LNCaP clone FGC (cell line): Measurements from ENCODE around the gene CYS1.

ENCODE experiments used
- DNase-seq: peaks from one replicate; pipeline ENCODE4 v3.0.0-alpha.2; 2011; ENCODE audit warnings: low read depth
- H3K4me3 ChIP-seq: 2 replicates; pipeline ENCODE4 v1.5.1; 2011; ENCODE audit warnings: mild to moderate bottlenecking, low read depth, low read length, control low read depth
- TF ChIP-seq, protein P1 (sequence below): IDR thresholded peaks from 2 replicates; pipeline ENCODE4 v1.5.1; 2012; ENCODE audit warnings: mild to moderate bottlenecking; ENCODE audit not compliant: control insufficient read depth, insufficient read depth; ENCODE audit errors: extremely low read depth

Gene CYS1

DNA sequence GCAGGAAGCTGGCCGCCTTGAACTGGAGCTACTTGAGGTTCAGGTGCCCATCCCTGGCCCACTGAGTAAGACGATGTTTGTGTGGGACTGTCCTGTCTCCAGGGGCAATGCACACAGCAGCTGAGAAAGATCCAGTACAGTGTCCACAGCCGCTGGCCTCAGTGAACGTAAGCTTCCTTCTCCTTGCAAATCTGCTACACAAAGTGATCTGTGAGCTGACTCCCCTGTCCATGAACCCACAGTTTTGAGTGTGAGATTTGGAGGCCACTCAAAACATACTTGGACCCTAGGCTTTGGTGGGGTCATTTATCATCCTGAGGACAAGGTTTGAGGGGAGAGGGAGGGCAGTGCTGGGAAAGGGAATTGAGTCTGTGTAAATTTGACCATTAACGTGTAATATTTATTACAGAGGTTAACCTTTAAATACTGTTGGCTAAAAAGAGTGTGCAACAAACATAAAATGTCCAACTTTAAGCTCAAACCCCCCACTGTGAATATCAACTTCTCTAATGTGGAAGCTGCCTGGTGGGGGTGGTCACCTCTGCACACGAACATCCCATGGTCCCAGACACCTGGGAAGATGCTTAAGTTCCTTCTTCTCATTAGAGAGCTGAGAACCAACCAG is 4.9 kb upstream of the CYS1 start:
- no peak overlapping the region for H3K4me3 ChIP-seq
- TF ChIP-seq, protein P1, sequence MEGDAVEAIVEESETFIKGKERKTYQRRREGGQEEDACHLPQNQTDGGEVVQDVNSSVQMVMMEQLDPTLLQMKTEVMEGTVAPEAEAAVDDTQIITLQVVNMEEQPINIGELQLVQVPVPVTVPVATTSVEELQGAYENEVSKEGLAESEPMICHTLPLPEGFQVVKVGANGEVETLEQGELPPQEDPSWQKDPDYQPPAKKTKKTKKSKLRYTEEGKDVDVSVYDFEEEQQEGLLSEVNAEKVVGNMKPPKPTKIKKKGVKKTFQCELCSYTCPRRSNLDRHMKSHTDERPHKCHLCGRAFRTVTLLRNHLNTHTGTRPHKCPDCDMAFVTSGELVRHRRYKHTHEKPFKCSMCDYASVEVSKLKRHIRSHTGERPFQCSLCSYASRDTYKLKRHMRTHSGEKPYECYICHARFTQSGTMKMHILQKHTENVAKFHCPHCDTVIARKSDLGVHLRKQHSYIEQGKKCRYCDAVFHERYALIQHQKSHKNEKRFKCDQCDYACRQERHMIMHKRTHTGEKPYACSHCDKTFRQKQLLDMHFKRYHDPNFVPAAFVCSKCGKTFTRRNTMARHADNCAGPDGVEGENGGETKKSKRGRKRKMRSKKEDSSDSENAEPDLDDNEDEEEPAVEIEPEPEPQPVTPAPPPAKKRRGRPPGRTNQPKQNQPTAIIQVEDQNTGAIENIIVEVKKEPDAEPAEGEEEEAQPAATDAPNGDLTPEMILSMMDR, result no peak
- DNase-seq, result no peak

DNA sequence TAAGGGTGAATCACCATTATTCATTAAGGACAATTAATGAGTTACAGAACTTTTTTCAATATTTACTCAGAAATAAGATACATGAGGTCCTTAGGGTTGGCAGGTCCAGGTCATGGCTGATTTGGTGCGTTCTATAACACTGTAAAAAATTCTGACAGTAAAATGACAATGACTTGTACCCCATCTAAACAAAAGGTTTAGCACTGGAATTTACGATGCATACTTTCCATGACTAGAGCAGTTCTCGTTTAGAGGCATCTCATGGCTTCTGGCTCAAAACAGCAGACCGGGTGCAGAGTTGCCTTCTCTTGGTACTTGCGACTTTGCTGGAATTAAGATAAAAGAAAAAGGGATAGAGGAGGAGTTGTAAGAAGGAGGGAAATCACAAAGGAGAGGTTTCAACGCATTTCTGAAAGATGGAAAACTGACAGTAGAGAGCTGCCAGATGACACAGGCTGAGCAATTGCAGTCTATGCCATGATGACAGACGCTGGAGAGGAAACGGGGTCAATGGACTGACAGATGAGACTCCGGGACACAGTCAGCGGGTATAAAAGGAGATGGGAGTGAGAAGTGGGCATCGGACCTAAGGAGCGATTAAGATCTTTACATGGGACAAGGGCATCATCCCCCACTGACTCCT is 4.1 kb upstream of the CYS1 start:
- no peak for DNase-seq
- TF ChIP-seq, protein P1, result no peak
- H3K4me3 ChIP-seq, result no peak overlapping the region

DNA sequence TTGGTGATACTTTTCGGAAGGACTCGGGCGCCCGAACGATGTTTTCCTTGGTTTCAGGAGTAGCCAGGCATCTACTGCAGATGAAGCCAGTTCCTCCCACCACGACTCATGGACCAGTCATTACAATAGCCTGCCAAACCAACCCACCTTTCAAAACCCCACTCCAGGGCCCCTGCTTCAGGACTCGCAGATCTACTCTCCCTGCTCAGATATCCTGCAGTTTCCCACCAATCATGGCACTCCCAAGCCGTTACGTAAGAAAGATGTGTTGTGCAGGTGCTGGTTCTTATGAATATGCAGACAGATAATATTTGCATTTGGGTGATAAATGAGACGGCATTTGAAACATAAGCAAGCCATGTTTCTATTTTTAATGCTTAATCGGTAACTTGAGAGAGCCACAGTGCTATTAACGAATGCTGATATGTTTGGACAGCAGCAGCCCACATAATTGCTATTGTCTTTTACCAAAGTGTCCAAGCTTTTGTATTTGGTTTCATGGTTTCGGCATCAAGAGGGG is 3.5 kb upstream of the CYS1 start:
- TF ChIP-seq, protein P1, result no peak
- no peak for DNase-seq
- no peak overlapping the region for H3K4me3 ChIP-seq

DNA sequence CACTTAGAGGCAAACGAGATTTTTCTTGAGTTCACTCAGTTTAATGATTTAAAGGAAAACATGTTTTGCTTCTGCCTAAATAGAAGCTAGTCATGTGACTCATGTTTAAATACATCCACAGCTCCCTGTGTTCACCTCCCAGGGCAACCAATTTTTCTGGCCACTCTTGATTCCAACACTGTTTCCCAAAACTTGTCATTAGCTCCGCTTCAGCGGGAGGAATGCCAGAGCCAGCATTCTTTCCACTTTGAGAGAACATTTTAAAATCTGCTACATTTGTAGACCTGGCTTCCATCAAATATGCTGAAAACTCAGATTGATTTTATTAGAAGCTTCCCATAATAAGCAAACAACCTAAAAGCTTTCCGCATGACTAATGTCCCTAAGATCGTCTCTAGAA is 2.8 kb upstream of the CYS1 start:
- no peak overlapping the region for H3K4me3 ChIP-seq
- TF ChIP-seq, protein P1, result no peak
- DNase-seq, result no peak

DNA sequence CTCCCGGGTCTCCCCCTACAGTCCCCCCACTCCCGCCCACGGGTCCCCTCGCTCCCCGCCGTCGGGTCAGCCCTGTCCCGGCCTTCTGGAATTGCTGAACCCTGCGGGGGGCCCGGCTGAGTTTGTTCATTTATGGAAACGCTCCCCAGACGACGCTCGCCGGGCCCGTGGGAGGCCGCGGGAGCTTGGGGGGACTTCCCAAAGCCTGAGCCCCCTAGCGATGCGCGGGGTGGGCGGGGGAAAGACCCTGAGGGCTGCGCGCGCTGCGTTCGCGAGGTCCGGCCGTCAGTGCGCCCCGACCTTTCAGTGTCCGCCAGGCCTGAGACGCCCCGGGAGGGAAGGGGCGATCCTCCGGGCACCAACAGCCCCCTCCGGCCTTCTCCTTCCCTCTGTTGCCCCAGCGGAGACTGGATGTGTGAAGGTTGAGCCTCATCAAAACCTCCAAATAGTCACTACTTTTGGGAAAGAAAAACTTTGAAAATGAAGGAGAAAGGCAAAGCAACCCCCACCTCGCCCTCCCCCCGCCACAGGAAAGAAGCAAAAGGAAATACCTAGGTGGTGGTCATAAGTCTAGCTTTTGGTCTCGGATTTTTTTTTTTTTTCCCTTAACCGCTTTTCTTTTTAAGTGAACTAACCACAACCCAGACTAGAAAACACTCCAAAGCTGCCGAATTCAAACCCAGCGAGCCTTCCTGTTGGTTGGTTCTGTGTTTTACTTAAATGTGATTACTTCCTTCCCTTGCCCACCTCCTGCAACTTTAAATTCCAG is 509 bp upstream of the CYS1 start:
- H3K4me3 ChIP-seq, result no peak overlapping the region
- TF ChIP-seq, protein P1, result no peak
- DNase-seq, result no peak

DNA sequence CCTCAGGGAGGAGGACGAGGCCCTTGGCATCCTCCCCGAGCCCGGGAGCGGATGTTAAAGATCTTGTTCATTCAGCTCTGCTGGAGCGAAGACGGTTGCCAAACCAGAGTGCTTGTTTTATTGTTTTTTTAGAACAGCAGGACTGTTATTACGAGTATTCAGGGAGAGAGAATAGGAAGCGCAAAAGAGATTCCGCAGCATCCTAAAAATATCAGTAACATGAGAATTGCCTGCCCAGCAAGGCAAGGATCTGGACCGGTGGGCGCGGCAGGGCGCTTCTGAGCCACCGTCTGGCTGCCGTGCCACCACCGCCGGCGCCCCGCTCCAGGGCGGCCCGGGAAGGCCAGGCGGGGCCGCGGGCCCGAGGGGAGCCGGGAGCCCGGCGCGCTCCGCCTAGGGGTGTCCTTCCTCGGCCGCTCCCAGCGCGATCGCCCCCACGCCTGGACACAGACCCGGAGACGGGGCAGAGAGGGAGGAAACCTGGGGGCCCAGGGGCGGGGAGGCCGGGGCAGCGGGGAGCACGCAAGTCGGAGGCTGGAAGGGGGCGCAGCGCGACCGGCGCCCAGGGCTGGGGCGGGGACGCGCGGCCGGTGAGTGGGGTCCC is 843 bp downstream of the CYS1 start:
- DNase-seq, result peak; percentile 66
- no peak overlapping the region for H3K4me3 ChIP-seq
- TF ChIP-seq, protein P1, result 0 out of 2 replicates have a peak, but pooled peaks have one; percentile 2
